ENCODE results near the gene LAMB1.

DNA sequence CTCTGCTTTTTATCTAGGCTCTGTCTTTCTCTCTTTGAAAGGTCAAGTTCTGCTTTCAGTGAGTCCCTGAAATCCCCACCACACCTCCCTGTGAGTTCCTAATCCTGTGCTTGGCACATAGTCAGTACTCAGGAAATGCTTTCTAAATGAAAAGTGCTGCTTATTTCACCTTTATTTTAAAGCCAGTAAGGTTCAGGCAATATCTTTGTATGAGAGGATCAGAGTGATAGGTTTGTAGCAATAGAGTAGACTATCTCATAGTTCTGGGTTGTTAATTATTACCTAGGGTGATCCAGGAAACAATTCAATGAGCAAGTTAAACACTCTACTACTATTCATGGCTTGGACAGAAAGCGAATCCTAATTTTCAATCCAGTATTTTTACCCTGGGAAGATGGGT is 7.4 kb upstream of the LAMB1 start:
- TF ChIP-seq DR1 (CRISPR knock-in tag; IDR thresholded peaks at IDR 0.05), result no peak
- no peak for TF ChIP-seq SOX5 (CRISPR knock-in tag; IDR thresholded peaks at IDR 0.05; ENCODE audit: borderline replicate concordance)
- TF ChIP-seq ZFYVE20 (CRISPR knock-in tag; IDR thresholded peaks at IDR 0.05; ENCODE audit: borderline replicate concordance, low read depth), result no peak

Data from HepG2 (cell line).